ENCODE measurements around the gene FAM83C.

DNA sequence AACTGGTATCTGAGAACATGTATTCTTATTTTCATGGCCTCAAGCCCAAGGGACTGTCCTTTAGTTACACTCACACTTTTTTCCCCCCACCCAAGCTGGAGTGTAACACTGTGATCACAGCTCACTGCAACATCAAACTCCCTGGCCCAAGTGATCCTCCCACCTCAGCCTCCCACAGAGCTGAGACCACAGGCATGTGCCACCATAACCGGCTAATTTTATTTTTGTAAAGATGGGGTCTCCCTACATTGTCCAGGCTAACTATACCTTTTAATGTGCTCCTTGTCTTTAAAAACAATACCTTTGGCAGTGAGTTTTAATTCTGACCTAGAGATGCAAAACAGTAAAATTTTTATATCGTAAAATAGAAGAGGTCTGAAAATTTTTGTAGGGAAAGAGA is 48.2 kb upstream of the FAM83C start:
- TF ChIP-seq CTCF (conservative IDR thresholded peaks at IDR 0.05; ENCODE audit: low read depth, low read length) (no peak), EZH2 (IDR thresholded peaks at IDR 0.05; ENCODE audit: borderline replicate concordance, low read depth, low read length, poor library complexity, severe bottlenecking) (no peak)

Data from A673 (cell line).